ENCODE results near the gene SPTB.

SPTB gene

DNA sequence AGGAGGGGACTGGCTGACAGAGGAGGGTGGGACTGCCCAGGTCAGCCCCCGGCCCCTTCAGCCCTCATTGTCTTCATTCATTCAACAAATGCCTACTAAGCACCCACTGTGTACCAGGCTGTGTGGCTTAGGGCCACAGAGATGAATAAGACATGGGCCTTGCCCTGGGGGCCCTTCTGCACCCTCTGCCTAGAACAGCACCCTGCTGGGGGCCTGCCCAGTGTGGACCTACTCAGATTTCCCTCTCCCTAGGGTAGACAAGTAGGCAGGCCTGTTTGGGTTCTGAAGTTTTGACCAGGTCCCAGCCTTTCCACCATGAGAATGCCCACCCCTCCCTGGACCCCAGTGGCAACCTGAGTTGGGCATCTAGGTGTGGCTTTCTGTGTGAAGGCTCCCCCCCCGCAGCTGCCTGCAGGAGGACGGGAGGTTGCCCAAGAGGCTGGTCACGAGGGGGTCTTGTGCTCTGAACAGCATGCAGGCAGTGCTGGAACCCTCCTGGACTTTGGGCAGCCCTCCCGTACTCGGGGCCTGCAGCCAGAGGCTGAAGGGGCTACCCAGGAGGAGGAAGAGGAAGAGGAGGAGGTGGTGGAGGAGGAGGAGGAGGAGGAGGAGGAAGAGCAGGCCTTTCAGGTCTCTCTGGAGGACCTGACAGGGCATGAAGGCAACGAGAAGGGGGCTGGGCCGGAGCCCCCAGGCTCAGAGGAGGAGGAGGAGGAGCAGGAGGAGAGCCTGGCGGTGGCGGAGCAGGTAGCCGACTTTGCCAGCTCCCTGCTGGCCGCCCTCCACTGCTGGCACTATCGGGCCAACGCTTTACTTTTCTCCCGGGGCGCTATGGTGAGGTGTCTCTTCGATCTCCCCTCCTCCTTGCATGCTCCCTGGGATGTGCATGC lies 142.1 kb downstream of the SPTB start:
- in situ Hi-C loops (cut with HindIII; ENCODE audit: low sequenced_read_pairs) = no loop called here
- H3K4me3 ChIP-seq (ENCODE audit: low read depth, low read length) = no peak overlapping the region
- no peak for DNase-seq (ENCODE audit: low read depth)
- TF ChIP-seq, protein P1, sequence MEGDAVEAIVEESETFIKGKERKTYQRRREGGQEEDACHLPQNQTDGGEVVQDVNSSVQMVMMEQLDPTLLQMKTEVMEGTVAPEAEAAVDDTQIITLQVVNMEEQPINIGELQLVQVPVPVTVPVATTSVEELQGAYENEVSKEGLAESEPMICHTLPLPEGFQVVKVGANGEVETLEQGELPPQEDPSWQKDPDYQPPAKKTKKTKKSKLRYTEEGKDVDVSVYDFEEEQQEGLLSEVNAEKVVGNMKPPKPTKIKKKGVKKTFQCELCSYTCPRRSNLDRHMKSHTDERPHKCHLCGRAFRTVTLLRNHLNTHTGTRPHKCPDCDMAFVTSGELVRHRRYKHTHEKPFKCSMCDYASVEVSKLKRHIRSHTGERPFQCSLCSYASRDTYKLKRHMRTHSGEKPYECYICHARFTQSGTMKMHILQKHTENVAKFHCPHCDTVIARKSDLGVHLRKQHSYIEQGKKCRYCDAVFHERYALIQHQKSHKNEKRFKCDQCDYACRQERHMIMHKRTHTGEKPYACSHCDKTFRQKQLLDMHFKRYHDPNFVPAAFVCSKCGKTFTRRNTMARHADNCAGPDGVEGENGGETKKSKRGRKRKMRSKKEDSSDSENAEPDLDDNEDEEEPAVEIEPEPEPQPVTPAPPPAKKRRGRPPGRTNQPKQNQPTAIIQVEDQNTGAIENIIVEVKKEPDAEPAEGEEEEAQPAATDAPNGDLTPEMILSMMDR (IDR thresholded peaks at IDR 0.05; ENCODE audit: low read depth, low read length, missing control alignments) = no peak

GRCh38 chr14:64736271-64737169 lies 143.2 kb downstream of the SPTB start:
- in situ Hi-C loops (cut with HindIII; ENCODE audit: low sequenced_read_pairs) = no loop called here

GRCh38 chr14:64734990-64735389 lies 144.7 kb downstream of the SPTB start:
- no peak overlapping the region for H3K4me3 ChIP-seq (ENCODE audit: low read depth, low read length)
- TF ChIP-seq, protein P1 (IDR thresholded peaks at IDR 0.05; ENCODE audit: low read depth, low read length, missing control alignments) = no peak
- in situ Hi-C loops (cut with HindIII; ENCODE audit: low sequenced_read_pairs) = no loop called here
- no peak for DNase-seq (ENCODE audit: low read depth)

More at GRCh38 chr14:64736271-64737169, 143.2 kb downstream of the SPTB start:
- TF ChIP-seq, protein P1 (IDR thresholded peaks at IDR 0.05; ENCODE audit: low read depth, low read length, missing control alignments) = no peak
- DNase-seq (ENCODE audit: low read depth) = no peak
- no peak overlapping the region for H3K4me3 ChIP-seq (ENCODE audit: low read depth, low read length)

DNA sequence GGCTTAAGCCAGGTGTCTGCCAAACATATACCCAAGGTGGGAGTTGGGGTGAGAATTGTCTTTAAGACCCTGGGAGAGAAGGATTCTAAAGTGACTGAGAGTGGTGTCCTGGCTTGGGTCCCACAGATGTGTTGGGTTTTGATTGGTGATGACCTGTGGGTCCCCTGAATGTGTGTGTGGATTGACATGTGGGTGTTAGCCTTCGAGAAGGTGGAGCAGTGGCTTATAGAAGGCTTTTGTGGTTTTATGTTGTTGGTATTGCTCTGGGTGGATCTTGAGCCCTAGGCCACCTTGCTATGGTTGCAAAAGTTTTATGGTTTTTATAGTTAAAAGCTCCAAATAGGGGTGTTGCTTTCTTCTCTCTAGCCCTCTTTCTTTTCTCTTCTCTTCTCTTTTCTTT lies 145.8 kb downstream of the SPTB start:
- DNase-seq (ENCODE audit: low read depth) = no peak
- H3K4me3 ChIP-seq (ENCODE audit: low read depth, low read length) = no peak overlapping the region
- in situ Hi-C loops (cut with HindIII; ENCODE audit: low sequenced_read_pairs) = no loop called here
- TF ChIP-seq, protein P1 (IDR thresholded peaks at IDR 0.05; ENCODE audit: low read depth, low read length, missing control alignments) = no peak

GRCh38 chr14:64733321-64733720 lies 146.4 kb downstream of the SPTB start:
- DNase-seq (ENCODE audit: low read depth) = no peak
- in situ Hi-C loops (cut with HindIII; ENCODE audit: low sequenced_read_pairs) = no loop called here
- TF ChIP-seq, protein P1 (IDR thresholded peaks at IDR 0.05; ENCODE audit: low read depth, low read length, missing control alignments) = no peak
- no peak overlapping the region for H3K4me3 ChIP-seq (ENCODE audit: low read depth, low read length)

DNA sequence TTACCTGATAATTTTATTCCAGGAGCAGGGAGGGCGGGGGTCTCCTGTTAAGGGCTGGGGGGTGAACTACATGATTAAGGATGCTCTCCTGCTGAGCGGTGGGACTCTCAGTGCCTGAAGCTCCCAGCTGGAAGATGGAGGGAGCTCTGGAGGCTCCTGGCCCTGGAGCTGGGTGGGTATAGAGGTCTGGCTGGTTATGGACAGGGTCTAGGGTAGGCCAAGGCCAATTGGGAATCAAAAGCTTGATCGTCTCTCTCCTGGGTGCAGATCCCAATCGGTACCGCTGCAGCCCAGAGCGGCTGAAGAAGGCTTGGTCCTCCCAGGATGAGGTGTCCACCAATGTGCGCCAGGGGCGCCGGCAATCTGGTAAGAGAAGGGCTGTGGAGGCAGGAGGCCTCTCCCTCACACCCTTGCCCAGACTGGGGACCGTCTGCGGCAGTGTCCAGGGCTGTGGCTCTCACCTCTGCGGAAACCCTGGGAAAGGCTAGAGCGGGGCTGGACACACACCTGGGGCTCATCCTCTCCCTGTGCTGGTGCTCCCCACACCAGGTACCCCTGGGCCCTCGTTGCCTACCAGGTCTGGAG lies 147.1 kb downstream of the SPTB start:
- DNase-seq (ENCODE audit: low read depth) = no peak
- TF ChIP-seq, protein P1 (IDR thresholded peaks at IDR 0.05; ENCODE audit: low read depth, low read length, missing control alignments) = no peak
- no peak overlapping the region for H3K4me3 ChIP-seq (ENCODE audit: low read depth, low read length)
- in situ Hi-C loops (cut with HindIII; ENCODE audit: low sequenced_read_pairs) = no loop called here
